Testis (tissue), 3 donors: Measurements from ENCODE around the gene HSPB6. TPM values are rescaled to one million over a fixed set of nuclear protein-coding genes. Genes with fewer than 3 reads are reported as not detected.

ENCODE experiments used
- DNase-seq: peaks from one replicate; pipeline ENCODE4 v3.0.0-alpha.2; 2019
- H3K27ac ChIP-seq, 2 donors: fragments of 200-600 bp; sonication (generic); one replicate each; pipeline ENCODE4 v1.5.1; 2019
- H3K27me3 ChIP-seq: fragments of 200-600 bp; sonication (generic); one replicate; pipeline ENCODE4 v1.5.1; 2019
- H3K36me3 ChIP-seq: fragments of 200-600 bp; sonication (generic); one replicate; pipeline ENCODE4 v1.5.1; 2017; ENCODE audit warnings: low read depth; ENCODE audit errors: missing control alignments
- H3K4me1 ChIP-seq: fragments of 200-600 bp; sonication (generic); one replicate; pipeline ENCODE4 v1.5.1; 2019
- H3K4me3 ChIP-seq, 2 donors: fragments of 200-600 bp; sonication (generic); one replicate each; pipeline ENCODE4 v1.5.1; 2017 to 2019
- H3K9me3 ChIP-seq: fragments of 200-600 bp; sonication (generic); one replicate; pipeline ENCODE4 v1.5.1; 2017
- POLR2A ChIP-seq: fragments of 450-650 bp; IDR thresholded peaks from one replicate; pipeline ENCODE4 v1.6.1; 2017; ENCODE audit warnings: antibody characterized with exemption, mild to moderate bottlenecking, moderate library complexity
- WGBS, 2 donors: methylation state at CpG; one replicate each; pipeline ENCODE4 v1.1.5; 2018; 5-methylcytosine and 5-hydroxymethylcytosine counted together
- intact Hi-C: fragments of 100-400 bp; cut with DNase I; formaldehyde crosslinking; loops from one replicate; pipeline ENCODE4 v1.15.1; 2023; ENCODE audit warnings: low total_unique reads
- polyA plus RNA-seq: library from polyadenylated mRNA; stranded (reverse); fragments of 350-450 nt; fragmentation: Illumina TruSeq; extraction: RNeasy Lipid Tissue Mini Kit (QIAGEN cat#74804); gene quantifications from one replicate; pipeline ENCODE4 v1.2.3, GENCODE V29; 2014; ENCODE audit warnings: low read depth, low replicate concordance; ENCODE audit not compliant: insufficient read depth
- total RNA-seq, 2 donors: library from RNA; depleted of rRNA; stranded (reverse); fragments of >200 nt; gene quantifications; one replicate each; pipeline ENCODE4 v1.2.3, GENCODE V29; 2016
- TF ChIP-seq, protein P1 (sequence below), 3 experiments: fragments of 450-650 bp in 2 of 3; fragments of 200-600 bp in 1 of 3; sonication (generic) in 1 of 3; IDR thresholded peaks; one replicate each; pipeline ENCODE4 v1.5.1; 2016 to 2019; ENCODE audit warnings: antibody characterized with exemption in 3 of 3, mild to moderate bottlenecking in 2 of 3, moderate library complexity in 1 of 3

The HSPB6 gene
- total and polyA plus RNA-seq, 3 donors from 2014 or later: 50.9 to 146 (median 57.1) TPM

DNA sequence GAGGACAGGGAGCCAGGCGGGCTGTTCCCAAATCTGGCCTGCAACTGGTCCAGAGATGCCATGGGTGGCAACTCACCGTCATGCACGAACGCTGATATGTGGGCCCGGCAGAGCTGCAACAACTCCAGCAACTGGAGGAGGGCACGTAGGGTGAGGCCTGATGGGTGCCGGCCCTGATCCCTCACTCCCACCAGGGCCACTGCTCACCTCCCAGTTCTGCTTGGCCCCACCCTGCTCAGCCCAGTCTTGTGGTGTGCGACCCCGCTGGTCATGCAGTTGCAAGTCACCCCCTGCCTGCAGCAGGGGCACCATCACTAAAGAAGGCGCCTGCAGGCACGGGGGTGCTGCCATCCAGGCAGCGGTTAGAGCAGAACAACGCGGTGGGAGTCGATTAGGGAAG is 35.5 kb upstream of the HSPB6 start:
- H3K9me3 ChIP-seq: no peaks in the 10 kb centered on the region
- H3K27ac ChIP-seq: no peak overlapping the region
- H3K27me3 ChIP-seq: no peaks in the 10 kb centered on the region
- no peak for TF ChIP-seq POLR2A
- TF ChIP-seq, protein P1, sequence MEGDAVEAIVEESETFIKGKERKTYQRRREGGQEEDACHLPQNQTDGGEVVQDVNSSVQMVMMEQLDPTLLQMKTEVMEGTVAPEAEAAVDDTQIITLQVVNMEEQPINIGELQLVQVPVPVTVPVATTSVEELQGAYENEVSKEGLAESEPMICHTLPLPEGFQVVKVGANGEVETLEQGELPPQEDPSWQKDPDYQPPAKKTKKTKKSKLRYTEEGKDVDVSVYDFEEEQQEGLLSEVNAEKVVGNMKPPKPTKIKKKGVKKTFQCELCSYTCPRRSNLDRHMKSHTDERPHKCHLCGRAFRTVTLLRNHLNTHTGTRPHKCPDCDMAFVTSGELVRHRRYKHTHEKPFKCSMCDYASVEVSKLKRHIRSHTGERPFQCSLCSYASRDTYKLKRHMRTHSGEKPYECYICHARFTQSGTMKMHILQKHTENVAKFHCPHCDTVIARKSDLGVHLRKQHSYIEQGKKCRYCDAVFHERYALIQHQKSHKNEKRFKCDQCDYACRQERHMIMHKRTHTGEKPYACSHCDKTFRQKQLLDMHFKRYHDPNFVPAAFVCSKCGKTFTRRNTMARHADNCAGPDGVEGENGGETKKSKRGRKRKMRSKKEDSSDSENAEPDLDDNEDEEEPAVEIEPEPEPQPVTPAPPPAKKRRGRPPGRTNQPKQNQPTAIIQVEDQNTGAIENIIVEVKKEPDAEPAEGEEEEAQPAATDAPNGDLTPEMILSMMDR (IDR thresholded peaks at IDR 0.05): no peak
- intact Hi-C loops: no loop called here
- no peak for DNase-seq
- H3K4me3 ChIP-seq: no peak overlapping the region
- H3K36me3 ChIP-seq: no peaks in the 10 kb centered on the region
- 87 to 90% methylated on average over 10 to 15 of the region's 15 CpGs for WGBS, 2 donors
- no peaks in the 10 kb centered on the region for H3K4me1 ChIP-seq

DNA sequence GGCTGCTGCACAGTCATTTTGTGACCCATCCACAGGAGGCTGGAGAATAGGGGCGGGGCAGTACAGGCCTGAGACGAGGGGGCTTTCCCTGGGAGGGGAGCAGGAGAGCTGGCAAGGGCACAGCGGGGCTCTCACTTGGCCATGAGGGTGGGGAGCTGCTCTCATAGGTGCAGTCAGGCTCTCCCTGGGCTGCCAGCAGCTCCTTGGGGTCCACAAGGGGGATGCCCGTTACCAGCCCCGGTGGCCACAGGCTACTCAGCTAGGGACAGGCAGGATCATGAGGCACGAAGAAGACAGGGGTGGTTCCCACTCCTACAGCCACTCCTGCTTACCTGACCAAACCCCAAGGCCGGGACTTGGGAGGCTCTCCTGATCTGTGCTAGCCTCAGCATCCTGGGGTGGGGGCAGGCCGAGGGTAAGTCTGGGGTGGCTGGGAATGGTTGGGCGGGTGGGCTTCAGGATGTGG is 35.0 kb upstream of the HSPB6 start:
- Histone ChIP-seq H3K4me1 (no peaks in the 10 kb centered on the region), H3K27ac (no peak overlapping the region), H3K36me3 (no peaks in the 10 kb centered on the region), H3K27me3 (no peaks in the 10 kb centered on the region), H3K9me3 (no peaks in the 10 kb centered on the region), H3K4me3 (no peak overlapping the region)
- 82 to 87% methylated on average over 2 to 7 of the region's 9 CpGs for WGBS, 2 donors
- TF ChIP-seq, protein P1 (IDR thresholded peaks at IDR 0.05): no peak
- TF ChIP-seq POLR2A: no peak
- no peak for DNase-seq
- intact Hi-C loops: no loop called here

GRCh38 chr19:35790981-35791813 is 34.4 kb upstream of the HSPB6 start:
- 40 to 63% methylated on average over 1 to 20 of the region's 20 CpGs for WGBS, 2 donors
- H3K4me1 ChIP-seq: no peaks in the 10 kb centered on the region
- H3K27ac ChIP-seq: no peak overlapping the region
- no peaks in the 10 kb centered on the region for H3K36me3 ChIP-seq
- DNase-seq: no peak
- no peaks in the 10 kb centered on the region for H3K9me3 ChIP-seq
- H3K27me3 ChIP-seq: no peaks in the 10 kb centered on the region
- intact Hi-C loops: no loop called here
- TF ChIP-seq, protein P1 (IDR thresholded peaks at IDR 0.05): no peak
- TF ChIP-seq POLR2A: no peak
- no peak overlapping the region for H3K4me3 ChIP-seq

DNA sequence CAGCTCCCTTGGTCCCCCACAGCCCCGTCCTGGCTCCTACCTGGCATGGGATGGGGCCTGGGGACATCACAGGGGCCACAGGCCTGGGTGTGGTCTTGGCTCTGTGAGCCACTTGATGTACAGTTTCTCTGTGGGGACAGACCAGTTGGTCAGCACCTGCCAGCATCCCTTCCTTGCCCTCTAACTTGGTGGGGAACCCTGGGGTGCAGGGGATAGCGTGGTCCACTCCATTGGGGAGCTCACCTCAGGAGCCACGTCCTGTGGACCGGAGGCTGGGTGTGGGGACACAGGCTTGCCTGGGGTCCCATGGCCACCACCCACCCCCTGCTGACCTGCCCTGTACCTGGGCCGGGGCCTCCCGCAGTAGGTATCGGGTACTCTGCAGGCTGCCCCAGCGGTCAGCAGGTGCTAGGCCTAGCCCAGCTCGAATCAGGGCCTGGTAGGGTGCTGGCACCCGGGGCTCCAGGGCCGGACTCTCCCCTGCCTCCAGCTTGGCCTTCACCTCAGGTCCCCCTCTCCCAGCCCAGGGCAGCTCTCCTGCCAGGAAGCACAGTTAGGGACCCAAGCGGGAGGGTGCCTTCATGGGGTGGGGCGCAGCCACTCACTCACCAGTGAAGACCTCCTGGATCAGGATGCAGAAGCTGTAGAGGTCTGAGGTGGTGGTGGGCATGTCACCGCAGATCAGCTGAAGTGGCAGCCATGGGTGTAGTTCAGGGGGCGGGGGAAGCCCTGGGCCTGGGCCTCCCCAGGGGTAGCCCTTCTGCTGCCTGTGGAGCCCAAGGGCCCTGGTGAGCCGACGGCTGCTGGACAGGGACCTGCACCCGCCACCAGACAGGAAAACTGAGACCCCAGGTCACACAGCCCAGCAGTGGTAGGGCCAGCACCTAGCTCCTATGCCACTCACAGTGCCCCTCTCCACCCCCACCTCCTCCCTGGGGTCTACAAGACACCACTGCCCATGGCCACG is 33.4 kb upstream of the HSPB6 start:
- H3K4me3 ChIP-seq: no peak overlapping the region
- H3K4me1 ChIP-seq: no peaks in the 10 kb centered on the region
- no peaks in the 10 kb centered on the region for H3K36me3 ChIP-seq
- no peaks in the 10 kb centered on the region for H3K9me3 ChIP-seq
- no peak for TF ChIP-seq POLR2A
- TF ChIP-seq, protein P1 (IDR thresholded peaks at IDR 0.05): no peak
- no peaks in the 10 kb centered on the region for H3K27me3 ChIP-seq
- 83 to 87% methylated on average over 4 to 12 of the region's 19 CpGs for WGBS, 2 donors
- no peak overlapping the region for H3K27ac ChIP-seq
- intact Hi-C loops: no loop called here
- DNase-seq: no peak
